Measurements from ENCODE around the gene SDF4.

DNA sequence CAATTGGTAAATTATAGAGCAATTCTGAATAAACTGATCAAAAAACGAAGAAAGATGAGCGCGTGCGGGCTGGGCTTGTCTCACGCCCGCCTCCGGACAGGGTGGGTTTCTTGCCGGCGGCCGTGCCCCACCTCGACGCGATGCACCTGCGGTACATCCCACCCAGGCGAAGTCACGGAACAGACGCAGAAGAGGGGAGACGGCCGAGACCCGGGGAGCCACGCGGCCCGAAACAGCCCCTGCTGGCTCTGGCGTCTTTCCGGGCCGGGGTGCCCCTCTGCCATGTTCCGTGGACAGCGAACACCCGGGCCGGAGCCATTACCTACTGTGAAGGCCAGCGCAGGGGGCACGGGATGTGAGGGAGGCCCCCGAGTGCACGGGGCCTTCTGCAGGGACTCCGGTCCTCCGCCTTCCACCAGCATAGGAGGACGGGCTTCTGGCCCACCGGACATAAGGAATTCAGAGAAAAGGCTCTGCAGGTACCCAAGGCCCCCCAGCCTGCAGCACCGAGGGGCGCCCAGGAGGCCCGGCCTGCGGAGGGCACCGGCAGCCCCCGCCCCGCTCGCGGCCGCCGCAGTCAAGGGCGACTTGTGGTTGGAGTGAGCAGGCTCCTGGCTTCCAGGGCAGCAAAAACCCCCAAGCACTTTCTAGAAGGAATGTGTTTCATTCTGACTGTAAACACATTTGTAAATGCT, 22.3 kb upstream of the SDF4 start:
- TF ChIP-seq, protein P1, sequence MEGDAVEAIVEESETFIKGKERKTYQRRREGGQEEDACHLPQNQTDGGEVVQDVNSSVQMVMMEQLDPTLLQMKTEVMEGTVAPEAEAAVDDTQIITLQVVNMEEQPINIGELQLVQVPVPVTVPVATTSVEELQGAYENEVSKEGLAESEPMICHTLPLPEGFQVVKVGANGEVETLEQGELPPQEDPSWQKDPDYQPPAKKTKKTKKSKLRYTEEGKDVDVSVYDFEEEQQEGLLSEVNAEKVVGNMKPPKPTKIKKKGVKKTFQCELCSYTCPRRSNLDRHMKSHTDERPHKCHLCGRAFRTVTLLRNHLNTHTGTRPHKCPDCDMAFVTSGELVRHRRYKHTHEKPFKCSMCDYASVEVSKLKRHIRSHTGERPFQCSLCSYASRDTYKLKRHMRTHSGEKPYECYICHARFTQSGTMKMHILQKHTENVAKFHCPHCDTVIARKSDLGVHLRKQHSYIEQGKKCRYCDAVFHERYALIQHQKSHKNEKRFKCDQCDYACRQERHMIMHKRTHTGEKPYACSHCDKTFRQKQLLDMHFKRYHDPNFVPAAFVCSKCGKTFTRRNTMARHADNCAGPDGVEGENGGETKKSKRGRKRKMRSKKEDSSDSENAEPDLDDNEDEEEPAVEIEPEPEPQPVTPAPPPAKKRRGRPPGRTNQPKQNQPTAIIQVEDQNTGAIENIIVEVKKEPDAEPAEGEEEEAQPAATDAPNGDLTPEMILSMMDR (IDR thresholded peaks at IDR 0.05): no peak
- TF ChIP-seq POLR2A (IDR thresholded peaks at IDR 0.05): no peak
- no peak for TF ChIP-seq POLR2AphosphoS5 (IDR thresholded peaks at IDR 0.05)
